Activated CD8-positive, alpha-beta memory T cell treated with anti-CD3 and anti-CD28 coated beads for 36 hours (primary cell): ENCODE data around the gene EIF2B5. TPM values are rescaled to one million over a fixed set of nuclear protein-coding genes. Genes with fewer than 3 reads are reported as not detected.
"Not testable (repeated sequence)": the region's sequence is repeated elsewhere in the genome, so short reads cannot be mapped to it uniquely, and the experiment has no call there.

Experiments used
- CTCF ChIA-PET: fragments of 350-600 bp; sonication (Branson Sonifier 250); formaldehyde crosslinking; loops from one replicate; lab custom pipeline; 2021; ENCODE audit warnings: antibody characterized with exemption; lab: Charles Lee
- POLR2A ChIA-PET: fragments of 350-600 bp; sonication (Branson Sonifier 250); formaldehyde crosslinking; loops from one replicate; lab custom pipeline; 2021; ENCODE audit warnings: antibody characterized with exemption; lab: Charles Lee
- total RNA-seq, 2 experiments: library from RNA; stranded (reverse); gene quantifications; one replicate each; pipeline ENCODE4 v1.2.3, GENCODE V29; 2021

EIF2B5 gene
- 10 to 100 TPM; 74.8 to 76.4 TPM for total RNA-seq

- ChIA-PET CTCF (interaction anchor here (1.1 to 1.9 kb wide), 4 partner anchors 22 to 239 kb away, joined by 3 to 5 read pairs (median 4); partner anchors contain the start of genes ABCC5 and EEF1AKMT4), POLR2A (interaction anchor here (1.2 kb wide), 2 partner anchors 38 to 50 kb away, joined by 3 to 4 read pairs; partner anchors contain the start of gene ABCF3)
Measured at GRCh38 chr3:184135149-184135910, at the start of gene EIF2B5. Gene EIF2B5 (plus strand): TSS chr3:184135358. CDS start chr3:184135386, 28 bp downstream.

GRCh38 chr3:184085389-184085852 lies 49.7 kb upstream of the EIF2B5 start:
- CTCF ChIA-PET: no interaction called here
- POLR2A ChIA-PET: no interaction called here

- CTCF ChIA-PET: no interaction called here
- POLR2A ChIA-PET: no interaction called here
Measured at GRCh38 chr3:184092199-184092598, 43.0 kb upstream of the EIF2B5 start.

DNA sequence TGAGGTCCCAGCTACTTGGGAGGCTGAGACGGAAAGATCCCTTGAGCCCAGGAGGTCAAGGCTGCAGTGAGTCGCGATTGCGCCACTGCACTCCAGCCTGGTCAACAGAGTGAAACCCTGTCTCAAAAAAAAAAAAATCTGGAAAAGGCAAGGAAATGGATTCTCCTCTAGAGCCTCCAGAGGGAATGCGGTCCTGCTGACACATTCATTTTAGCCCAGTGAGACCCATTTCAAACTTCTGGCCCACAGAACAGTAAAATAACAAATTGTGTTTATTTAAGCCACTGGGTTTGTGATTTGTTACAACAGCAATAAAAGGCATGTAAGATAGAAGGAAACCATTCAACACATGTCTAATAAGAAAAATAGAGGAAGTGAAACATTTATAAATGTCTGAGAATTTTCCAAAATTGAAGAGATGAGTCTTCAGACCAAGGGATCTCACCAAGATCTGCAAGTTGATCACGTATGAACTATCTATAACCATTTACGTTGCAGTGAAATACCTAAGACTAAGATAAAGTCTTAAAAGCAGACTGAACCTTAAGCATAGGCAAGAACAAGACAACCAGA lies 38.3 kb upstream of the EIF2B5 start, which contains the start of gene HTR3E:
TSS of gene HTR3E (plus strand) at position 254 of the 573 bp plus-strand sequence. CDS start 466 bp downstream, outside the sequence.
- ChIA-PET POLR2A (no interaction called here), CTCF (no interaction called here)

- ChIA-PET CTCF (no interaction called here), POLR2A (no interaction called here)
Measured at GRCh38 chr3:184097556-184097955, 37.6 kb upstream of the EIF2B5 start.

- ChIA-PET POLR2A (no interaction called here), CTCF (no interaction called here)
Measured at GRCh38 chr3:184099806-184100686, 35.1 kb upstream of the EIF2B5 start.

GRCh38 chr3:184110316-184110725 lies 24.8 kb upstream of the EIF2B5 start:
- ChIA-PET CTCF (no interaction called here), POLR2A (no interaction called here)

GRCh38 chr3:184116017-184116416 lies 19.1 kb upstream of the EIF2B5 start:
- CTCF ChIA-PET: no interaction called here

GRCh38 chr3:184117636-184118035 lies 17.5 kb upstream of the EIF2B5 start:
- CTCF ChIA-PET: interaction anchor here (0.8 kb wide), 1 partner anchor 223 kb away, joined by 3 read pairs; no protein-coding TSS in a partner anchor
- POLR2A ChIA-PET: no interaction called here

More at GRCh38 chr3:184116017-184116416, 19.1 kb upstream of the EIF2B5 start:
- POLR2A ChIA-PET: no interaction called here

DNA sequence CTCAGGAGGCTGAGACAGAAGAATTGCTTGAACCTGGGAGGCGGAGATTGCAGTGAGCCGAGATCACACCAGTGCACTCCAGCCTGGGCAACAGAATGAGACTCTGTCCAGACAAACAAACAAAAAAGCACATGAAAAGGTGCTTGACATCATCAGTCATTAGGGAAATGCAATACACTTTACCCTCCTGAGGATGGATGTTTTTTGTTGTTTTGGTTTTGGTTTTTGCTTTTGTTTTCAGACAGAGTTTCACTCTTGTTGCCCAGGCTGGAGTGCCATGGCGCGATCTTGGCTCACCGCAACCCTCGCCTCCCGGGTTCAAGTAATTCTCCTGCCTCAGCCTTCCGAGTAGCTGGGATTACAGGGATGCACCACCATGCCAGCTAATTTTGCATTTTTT lies 14.1 kb upstream of the EIF2B5 start:
- POLR2A ChIA-PET, CTCF ChIA-PET: not testable (repeated sequence)

GRCh38 chr3:184126006-184126405 lies 9.2 kb upstream of the EIF2B5 start:
- ChIA-PET POLR2A (no interaction called here), CTCF (no interaction called here)

DNA sequence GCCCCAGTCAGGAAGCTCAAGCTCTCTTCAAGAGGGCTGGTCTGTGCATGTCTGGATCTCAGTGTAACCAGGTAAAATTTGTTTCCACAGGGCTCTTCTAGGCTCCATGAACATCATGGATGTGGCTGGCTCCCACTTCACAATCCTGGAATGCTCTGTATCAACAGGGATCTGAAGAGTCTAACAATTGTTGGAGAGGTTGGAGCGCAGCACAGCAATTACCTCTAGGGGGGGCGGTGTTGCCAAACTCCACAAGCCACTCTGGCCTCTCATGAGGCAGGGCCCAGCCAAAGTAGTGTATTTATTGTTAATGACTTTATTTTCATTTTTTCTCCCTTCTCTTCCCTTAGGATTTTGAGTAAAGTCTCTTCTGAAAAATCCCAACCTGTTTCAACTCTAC lies 6.1 kb upstream of the EIF2B5 start:
- CTCF ChIA-PET: no interaction called here
- POLR2A ChIA-PET: no interaction called here

DNA sequence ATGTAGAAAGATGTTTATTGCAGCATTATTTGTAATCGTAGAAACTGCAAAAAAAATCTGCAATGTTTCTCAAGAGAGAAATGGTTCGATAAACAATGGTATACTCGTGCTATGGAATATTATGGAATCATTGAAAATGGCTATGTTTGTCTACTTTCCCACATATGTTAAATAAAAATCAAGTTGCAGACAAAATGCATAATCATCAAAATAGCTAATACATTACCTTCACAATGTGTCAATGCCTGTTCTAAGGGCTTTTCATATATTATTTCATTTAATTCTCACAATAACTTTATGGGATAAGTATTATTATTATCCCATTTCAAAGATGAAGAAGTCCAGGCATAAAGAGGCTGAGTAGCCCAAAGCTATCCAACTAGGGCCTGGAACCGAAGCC lies 2.2 kb upstream of the EIF2B5 start:
- POLR2A ChIA-PET: no interaction called here
- CTCF ChIA-PET: no interaction called here

DNA sequence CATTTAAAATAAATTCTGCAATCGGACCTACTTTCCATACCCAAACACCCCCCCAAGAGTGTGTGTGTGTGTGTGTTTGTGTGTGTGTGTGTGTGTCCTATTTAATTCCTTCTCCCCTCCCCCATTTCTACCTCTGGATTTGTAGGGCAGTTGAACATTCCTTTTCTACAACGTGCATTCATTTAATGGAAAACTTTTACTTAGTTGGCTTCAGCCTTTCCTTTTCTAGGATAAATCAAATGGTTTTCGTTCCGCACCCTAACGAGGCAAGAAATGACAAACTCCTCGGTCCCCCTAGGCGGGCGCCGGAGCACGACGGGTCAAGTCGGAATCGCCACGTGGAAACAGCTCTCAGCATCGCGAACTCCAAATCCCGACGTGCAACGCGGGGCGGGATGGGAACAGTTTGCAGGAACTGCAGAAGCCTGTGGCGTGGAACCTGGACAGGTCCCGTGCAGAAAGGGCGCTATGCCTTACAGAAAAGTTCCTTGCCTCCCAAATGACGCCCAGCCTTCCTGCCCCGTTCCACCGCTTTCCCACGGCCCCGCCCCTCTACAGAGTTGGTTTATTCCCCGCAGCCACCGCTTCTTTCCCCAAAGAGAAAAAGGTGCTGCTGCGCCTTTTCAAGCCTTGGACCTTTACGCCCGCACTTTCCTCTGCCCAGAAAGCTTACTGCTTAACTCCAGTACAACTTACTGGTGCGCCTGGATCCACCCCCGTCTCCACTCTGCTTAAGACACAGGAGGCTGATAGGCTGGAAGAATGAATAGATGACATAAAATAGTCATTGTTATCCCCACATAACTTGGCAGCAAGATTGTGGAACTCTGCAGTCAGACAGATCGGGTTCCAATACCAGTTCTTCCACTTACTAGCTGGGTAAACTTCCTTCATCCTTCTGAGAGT lies 1.1 kb upstream of the EIF2B5 start:
- CTCF ChIA-PET: interaction anchor here (1.1 to 1.9 kb wide), 4 partner anchors 24 to 238 kb away, joined by 3 to 5 read pairs (median 4); partner anchors contain the start of genes ABCC5 and EEF1AKMT4
- POLR2A ChIA-PET: interaction anchor here (1.2 kb wide), 1 partner anchor 52 kb away, joined by 4 read pairs; the partner anchor contains the start of gene ABCF3

GRCh38 chr3:184134746-184135148 lies 411 bp upstream of the EIF2B5 start:
- CTCF ChIA-PET: interaction anchor here (1.1 to 1.9 kb wide), 4 partner anchors 23 to 239 kb away, joined by 3 to 5 read pairs (median 4); partner anchors contain the start of genes ABCC5 and EEF1AKMT4
- POLR2A ChIA-PET: interaction anchor here (1.2 kb wide), 1 partner anchor 51 kb away, joined by 4 read pairs; the partner anchor contains the start of gene ABCF3

DNA sequence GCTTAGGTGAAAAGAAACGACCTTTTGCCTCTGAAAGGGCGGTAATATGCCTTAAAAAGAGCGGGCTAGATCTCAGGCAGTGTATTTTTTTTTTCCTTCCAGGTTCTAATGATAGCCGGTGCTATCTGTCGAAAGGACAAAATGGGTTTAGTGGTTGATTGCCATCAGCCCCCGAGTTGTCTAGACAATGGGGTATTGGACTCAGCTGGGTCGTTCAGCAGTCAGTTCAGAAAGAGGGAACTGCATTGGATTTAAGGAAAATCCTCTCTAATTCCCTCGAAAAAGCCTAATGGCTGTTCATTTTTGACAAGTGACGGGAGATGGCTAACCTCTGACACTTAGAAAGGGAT lies 728 bp downstream of the EIF2B5 start:
- ChIA-PET POLR2A (interaction anchor here (1.2 kb wide), 1 partner anchor 38 kb away, joined by 3 read pairs; no protein-coding TSS in a partner anchor), CTCF (interaction anchor here (1.9 kb wide), 1 partner anchor 114 kb away, joined by 5 read pairs; the partner anchor contains the start of gene EEF1AKMT4)

DNA sequence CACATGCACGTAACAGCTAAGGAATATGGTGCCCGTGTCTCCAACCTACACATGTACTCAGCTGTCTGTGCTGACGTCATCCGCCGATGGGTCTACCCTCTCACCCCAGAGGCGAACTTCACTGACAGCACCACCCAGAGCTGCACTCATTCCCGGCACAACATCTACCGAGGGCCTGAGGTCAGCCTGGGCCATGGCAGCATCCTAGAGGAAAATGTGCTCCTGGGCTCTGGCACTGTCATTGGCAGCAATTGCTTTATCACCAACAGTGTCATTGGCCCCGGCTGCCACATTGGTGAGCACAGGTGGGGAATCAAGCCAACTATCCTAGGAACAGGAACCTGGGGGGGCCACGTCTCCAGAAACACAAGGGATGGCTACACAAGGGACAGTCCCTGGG lies 5.3 kb downstream of the EIF2B5 start:
- ChIA-PET CTCF (no interaction called here), POLR2A (no interaction called here)

DNA sequence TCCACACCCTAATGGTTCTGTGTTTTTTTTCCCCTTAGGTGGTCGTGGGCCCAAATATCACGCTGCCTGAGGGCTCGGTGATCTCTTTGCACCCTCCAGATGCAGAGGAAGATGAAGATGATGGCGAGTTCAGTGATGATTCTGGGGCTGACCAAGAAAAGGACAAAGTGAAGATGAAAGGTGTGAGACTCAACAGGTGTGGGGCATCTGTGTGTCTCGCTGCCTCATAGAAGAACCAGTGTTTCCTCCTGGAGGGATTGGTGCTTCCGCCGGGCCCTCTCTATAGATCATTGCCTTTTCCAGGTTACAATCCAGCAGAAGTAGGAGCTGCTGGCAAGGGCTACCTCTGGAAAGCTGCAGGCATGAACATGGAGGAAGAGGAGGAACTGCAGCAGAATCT lies 7.0 kb downstream of the EIF2B5 start:
- POLR2A ChIA-PET: no interaction called here
- CTCF ChIA-PET: interaction anchor here (1.3 kb wide), 1 partner anchor 124 kb away, joined by 3 read pairs; the partner anchor contains the start of gene ABCC5
